Hepatocyte (in vitro differentiated cells): ENCODE measurements around the gene MICALL2.

Experiments
- EZH2 ChIP-seq: fragments of 200-600 bp; sonication (generic); IDR thresholded peaks from 2 replicates; pipeline ENCODE4 v1.6.1; 2016; ENCODE audit warnings: antibody characterized with exemption, mild to moderate bottlenecking, borderline replicate concordance
- TF ChIP-seq, protein P1 (sequence below): fragments of 200-600 bp; sonication (generic); IDR thresholded peaks from 2 replicates; pipeline ENCODE4 v1.5.1; 2016; ENCODE audit warnings: antibody characterized with exemption, mild to moderate bottlenecking; ENCODE audit not compliant: poor library complexity

DNA sequence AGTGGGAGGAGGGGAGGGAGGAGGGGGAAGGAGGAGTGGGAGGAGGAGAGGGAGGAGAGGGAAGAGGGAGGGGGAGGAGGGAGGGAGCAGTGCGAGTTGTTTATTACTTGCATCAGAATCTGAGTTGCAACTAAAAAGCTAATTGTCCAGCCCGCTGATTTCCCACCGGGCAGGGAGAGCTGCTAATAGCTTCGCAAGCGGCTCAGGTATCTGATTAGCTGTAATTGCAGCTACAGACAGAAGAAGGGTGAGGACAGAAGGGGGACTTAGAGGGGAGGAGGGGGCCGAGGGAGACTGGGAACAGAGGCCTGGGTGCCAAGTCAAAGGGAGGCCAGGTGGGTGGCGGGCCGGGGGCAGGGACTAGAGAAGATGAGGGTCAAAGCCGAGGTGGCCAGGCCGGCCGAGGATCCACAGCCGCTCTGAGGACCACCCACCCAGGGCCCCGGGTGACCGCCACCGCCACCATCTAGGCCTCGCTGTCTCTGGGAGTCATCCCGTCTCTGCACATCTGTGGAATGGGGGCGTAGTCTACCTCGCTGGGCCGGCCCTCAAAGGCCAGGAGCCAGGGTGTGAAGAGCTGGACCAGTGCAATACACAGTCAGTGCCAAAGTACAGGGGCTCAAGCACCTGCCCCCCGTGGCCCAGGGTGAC lies 54.2 kb downstream of the MICALL2 start:
- TF ChIP-seq, protein P1, sequence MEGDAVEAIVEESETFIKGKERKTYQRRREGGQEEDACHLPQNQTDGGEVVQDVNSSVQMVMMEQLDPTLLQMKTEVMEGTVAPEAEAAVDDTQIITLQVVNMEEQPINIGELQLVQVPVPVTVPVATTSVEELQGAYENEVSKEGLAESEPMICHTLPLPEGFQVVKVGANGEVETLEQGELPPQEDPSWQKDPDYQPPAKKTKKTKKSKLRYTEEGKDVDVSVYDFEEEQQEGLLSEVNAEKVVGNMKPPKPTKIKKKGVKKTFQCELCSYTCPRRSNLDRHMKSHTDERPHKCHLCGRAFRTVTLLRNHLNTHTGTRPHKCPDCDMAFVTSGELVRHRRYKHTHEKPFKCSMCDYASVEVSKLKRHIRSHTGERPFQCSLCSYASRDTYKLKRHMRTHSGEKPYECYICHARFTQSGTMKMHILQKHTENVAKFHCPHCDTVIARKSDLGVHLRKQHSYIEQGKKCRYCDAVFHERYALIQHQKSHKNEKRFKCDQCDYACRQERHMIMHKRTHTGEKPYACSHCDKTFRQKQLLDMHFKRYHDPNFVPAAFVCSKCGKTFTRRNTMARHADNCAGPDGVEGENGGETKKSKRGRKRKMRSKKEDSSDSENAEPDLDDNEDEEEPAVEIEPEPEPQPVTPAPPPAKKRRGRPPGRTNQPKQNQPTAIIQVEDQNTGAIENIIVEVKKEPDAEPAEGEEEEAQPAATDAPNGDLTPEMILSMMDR: no peak
- TF ChIP-seq EZH2: no peak
